ENCODE results near the gene SERPINE1. TPM values are rescaled to one million over a fixed set of nuclear protein-coding genes. Genes with fewer than 3 reads are reported as not detected.
A peak's percentile ranks its signal among the peaks of the same experiment; 100 is the strongest.

Gene SERPINE1
- total RNA-seq, 1 donor = 278 TPM

DNA sequence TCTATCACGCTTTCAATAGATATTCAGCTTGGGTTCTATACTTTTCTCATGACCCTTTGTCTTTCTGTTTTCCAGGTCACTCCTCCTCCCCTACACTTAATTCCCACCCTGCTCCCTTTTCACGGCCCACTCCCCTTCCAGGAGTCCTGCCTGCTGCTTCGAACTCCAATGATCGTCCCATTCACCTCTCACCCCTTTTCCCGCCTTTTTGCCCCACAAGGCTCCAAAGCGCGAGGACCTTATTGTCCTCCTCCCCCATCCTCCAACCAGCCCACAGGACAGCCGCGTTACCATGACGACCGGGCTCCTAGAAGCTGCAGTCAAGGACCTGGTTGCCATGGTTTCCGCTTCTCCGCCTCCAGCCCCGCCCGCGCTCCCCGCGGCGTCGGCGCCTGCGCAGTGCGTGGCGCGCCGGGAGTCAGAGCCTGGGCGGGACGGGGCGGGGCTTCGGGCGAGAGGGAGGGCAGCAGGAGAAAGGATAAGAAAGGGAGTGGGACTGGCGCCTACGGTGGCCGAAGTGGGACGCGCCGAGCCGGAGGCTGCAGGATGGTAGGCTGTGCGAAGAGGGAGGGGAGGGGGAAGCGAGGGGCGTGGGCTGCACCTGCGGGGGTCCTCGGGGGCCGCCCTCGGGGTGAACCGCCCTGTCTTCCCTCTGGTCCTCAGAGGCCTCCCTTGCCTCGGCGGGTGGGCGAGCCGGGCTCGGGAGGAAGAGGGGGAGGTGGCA is 27.2 kb downstream of the SERPINE1 start, which contains the start of gene AP1S1:
Gene AP1S1 (plus strand): TSS at position 508 of the 724 bp plus-strand sequence. CDS start 39 bp downstream, at position 547.
- Histone ChIP-seq H3K36me3 (ENCODE audit: insufficient read depth, low read length) (peaks cover 17% of the 10 kb centered on the region), H3K79me2 (ENCODE audit: insufficient read depth, low read length) (peaks cover 27% of the 10 kb centered on the region), H3K27me3 (ENCODE audit: insufficient read depth, low read length) (peaks cover 3% of the 10 kb centered on the region), H3K27ac (ENCODE audit: low read depth, low read length) (peak within 1 kb of the TSS; percentile 19), H3K4me2 (ENCODE audit: insufficient read depth, low read length) (peak within 1 kb of the TSS; percentile 93), H2AFZ (ENCODE audit: low read length) (peak within 1 kb of the TSS; percentile 59), H3K4me1 (ENCODE audit: insufficient read depth, low read length) (peaks cover 9% of the 10 kb centered on the region), H3K9me3 (ENCODE audit: low read depth, low read length) (no peaks in the 10 kb centered on the region), H4K20me1 (ENCODE audit: insufficient read depth, low read length) (peaks cover 6% of the 10 kb centered on the region), H3K4me3 (ENCODE audit: insufficient read depth, low read length) (peak within 1 kb of the TSS; percentile 88)
- TF ChIP-seq, protein P1, sequence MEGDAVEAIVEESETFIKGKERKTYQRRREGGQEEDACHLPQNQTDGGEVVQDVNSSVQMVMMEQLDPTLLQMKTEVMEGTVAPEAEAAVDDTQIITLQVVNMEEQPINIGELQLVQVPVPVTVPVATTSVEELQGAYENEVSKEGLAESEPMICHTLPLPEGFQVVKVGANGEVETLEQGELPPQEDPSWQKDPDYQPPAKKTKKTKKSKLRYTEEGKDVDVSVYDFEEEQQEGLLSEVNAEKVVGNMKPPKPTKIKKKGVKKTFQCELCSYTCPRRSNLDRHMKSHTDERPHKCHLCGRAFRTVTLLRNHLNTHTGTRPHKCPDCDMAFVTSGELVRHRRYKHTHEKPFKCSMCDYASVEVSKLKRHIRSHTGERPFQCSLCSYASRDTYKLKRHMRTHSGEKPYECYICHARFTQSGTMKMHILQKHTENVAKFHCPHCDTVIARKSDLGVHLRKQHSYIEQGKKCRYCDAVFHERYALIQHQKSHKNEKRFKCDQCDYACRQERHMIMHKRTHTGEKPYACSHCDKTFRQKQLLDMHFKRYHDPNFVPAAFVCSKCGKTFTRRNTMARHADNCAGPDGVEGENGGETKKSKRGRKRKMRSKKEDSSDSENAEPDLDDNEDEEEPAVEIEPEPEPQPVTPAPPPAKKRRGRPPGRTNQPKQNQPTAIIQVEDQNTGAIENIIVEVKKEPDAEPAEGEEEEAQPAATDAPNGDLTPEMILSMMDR (IDR thresholded peaks at IDR 0.05; ENCODE audit: extremely low read depth, low read depth, low read length) = no peak
- peak; percentile 100 for DNase-seq (ENCODE audit: insufficient read length, low spot score, missing footprints)

DNA sequence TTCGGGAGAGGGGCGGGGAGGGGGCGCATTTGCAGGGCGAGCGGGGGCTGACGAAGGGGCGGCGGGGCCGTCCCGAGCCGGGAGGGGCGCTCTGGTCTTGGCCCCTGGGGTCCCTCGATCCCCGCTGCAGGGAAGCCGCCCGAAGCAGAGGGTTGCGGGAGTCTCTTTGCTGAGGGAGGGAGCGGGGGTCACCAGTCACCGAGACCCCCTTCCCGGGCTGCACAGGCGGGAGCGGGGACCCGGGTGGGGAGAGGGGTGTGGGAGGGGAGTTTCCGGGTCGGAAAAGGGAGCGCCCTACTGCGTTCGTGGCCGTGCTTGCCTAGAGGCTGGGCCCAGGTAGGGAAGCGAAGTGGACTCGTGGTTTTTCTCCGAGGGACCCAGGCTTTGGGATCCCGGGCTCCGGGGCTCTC is 27.8 kb downstream of the SERPINE1 start:
- Histone ChIP-seq H3K9me3 (ENCODE audit: low read depth, low read length) (no peaks in the 10 kb centered on the region), H3K4me3 (ENCODE audit: insufficient read depth, low read length) (peak overlapping the region; percentile 88), H3K36me3 (ENCODE audit: insufficient read depth, low read length) (peaks cover 20% of the 10 kb centered on the region), H4K20me1 (ENCODE audit: insufficient read depth, low read length) (peaks cover 7% of the 10 kb centered on the region), H3K79me2 (ENCODE audit: insufficient read depth, low read length) (peaks cover 27% of the 10 kb centered on the region), H3K4me1 (ENCODE audit: insufficient read depth, low read length) (peaks cover 15% of the 10 kb centered on the region), H2AFZ (ENCODE audit: low read length) (peak overlapping the region; percentile 59), H3K27ac (ENCODE audit: low read depth, low read length) (peak overlapping the region; percentile 19), H3K4me2 (ENCODE audit: insufficient read depth, low read length) (peak overlapping the region; percentile 93), H3K27me3 (ENCODE audit: insufficient read depth, low read length) (peaks cover 3% of the 10 kb centered on the region)
- no peak for DNase-seq (ENCODE audit: insufficient read length, low spot score, missing footprints)
- TF ChIP-seq, protein P1 (IDR thresholded peaks at IDR 0.05; ENCODE audit: extremely low read depth, low read depth, low read length) = no peak

DNA sequence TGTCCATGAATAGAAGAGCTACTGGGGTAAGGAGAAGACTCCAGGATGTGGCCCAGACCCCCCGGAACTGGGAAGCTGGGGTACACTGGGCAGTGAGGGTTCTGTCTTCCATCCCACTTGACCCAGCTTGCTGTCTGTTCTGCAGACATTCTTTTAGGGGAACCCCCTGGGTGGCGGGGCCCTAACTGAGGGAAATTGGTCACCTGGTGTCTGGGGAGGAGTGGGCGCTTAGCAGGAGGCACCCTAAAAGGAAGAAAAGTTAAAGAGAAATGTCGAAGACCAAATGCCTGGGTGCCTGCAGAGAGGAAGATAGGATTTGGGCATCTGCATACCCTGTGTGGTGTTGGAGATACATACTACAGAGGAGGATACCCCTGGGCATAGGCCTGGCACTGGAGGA is 28.4 kb downstream of the SERPINE1 start:
- DNase-seq (ENCODE audit: insufficient read length, low spot score, missing footprints) = peak; percentile 57
- TF ChIP-seq, protein P1 (IDR thresholded peaks at IDR 0.05; ENCODE audit: extremely low read depth, low read depth, low read length) = no peak
- Histone ChIP-seq H3K4me2 (ENCODE audit: insufficient read depth, low read length) (peak overlapping the region; percentile 93), H3K27ac (ENCODE audit: low read depth, low read length) (peak overlapping the region; percentile 19), H3K9me3 (ENCODE audit: low read depth, low read length) (no peaks in the 10 kb centered on the region), H3K4me3 (ENCODE audit: insufficient read depth, low read length) (peak overlapping the region; percentile 88), H3K79me2 (ENCODE audit: insufficient read depth, low read length) (peaks cover 27% of the 10 kb centered on the region), H2AFZ (ENCODE audit: low read length) (peak overlapping the region; percentile 59), H3K4me1 (ENCODE audit: insufficient read depth, low read length) (peaks cover 20% of the 10 kb centered on the region), H4K20me1 (ENCODE audit: insufficient read depth, low read length) (peaks cover 13% of the 10 kb centered on the region), H3K36me3 (ENCODE audit: insufficient read depth, low read length) (peaks cover 26% of the 10 kb centered on the region), H3K27me3 (ENCODE audit: insufficient read depth, low read length) (peaks cover 3% of the 10 kb centered on the region)

DNA sequence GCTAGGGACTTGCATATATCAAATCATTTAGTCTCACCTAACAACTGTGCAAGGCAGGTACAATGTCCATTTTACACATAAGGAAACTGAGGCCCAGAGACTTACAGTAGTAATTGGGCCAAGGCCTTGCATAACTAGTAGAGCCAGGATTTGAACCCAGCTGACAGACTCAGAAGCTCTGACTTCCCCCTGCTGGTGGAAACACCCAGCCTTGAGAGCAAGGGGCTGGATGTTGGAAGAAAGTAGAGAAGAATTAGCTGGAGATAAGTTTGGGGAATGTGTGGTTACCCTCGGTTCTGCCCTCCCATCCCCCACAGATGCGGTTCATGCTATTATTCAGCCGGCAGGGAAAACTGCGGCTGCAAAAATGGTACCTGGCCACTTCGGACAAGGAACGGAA is 29.4 kb downstream of the SERPINE1 start:
- Histone ChIP-seq H3K4me1 (ENCODE audit: insufficient read depth, low read length) (peaks cover 20% of the 10 kb centered on the region), H4K20me1 (ENCODE audit: insufficient read depth, low read length) (peaks cover 20% of the 10 kb centered on the region), H3K36me3 (ENCODE audit: insufficient read depth, low read length) (peaks cover 26% of the 10 kb centered on the region), H3K27me3 (ENCODE audit: insufficient read depth, low read length) (peaks cover 3% of the 10 kb centered on the region), H3K4me3 (ENCODE audit: insufficient read depth, low read length) (no peak overlapping the region), H2AFZ (ENCODE audit: low read length) (no peak overlapping the region), H3K9me3 (ENCODE audit: low read depth, low read length) (no peaks in the 10 kb centered on the region), H3K4me2 (ENCODE audit: insufficient read depth, low read length) (no peak overlapping the region), H3K27ac (ENCODE audit: low read depth, low read length) (no peak overlapping the region), H3K79me2 (ENCODE audit: insufficient read depth, low read length) (peaks cover 27% of the 10 kb centered on the region)
- TF ChIP-seq, protein P1 (IDR thresholded peaks at IDR 0.05; ENCODE audit: extremely low read depth, low read depth, low read length) = peak; percentile 28
- peak; percentile 35 for DNase-seq (ENCODE audit: insufficient read length, low spot score, missing footprints)
